Glutamatergic neuron (in vitro differentiated cells): ENCODE data around the gene STRN. TPM values are rescaled to one million over a fixed set of nuclear protein-coding genes. Genes with fewer than 3 reads are reported as not detected.
"Not testable (repeated sequence)": the region's sequence is repeated elsewhere in the genome, so short reads cannot be mapped to it uniquely, and the experiment has no call there.

ENCODE experiments used
- DNase-seq: peaks from one replicate; pipeline ENCODE4 v3.0.0; 2022
- H3K27ac Mint-ChIP-seq: one replicate; pipeline ENCODE4 v1.8.0; 2020; ENCODE audit warnings: mild to moderate bottlenecking, mixed read lengths, inconsistent platforms; ENCODE audit not compliant: unreplicated experiment
- H3K27me3 Mint-ChIP-seq: one replicate; pipeline ENCODE4 v1.8.0; 2020; ENCODE audit warnings: mild to moderate bottlenecking, moderate library complexity, mixed read lengths, inconsistent platforms; ENCODE audit not compliant: unreplicated experiment
- H3K36me3 Mint-ChIP-seq: one replicate; pipeline ENCODE4 v1.8.0; 2020; ENCODE audit warnings: mild to moderate bottlenecking, mixed read lengths, inconsistent platforms; ENCODE audit not compliant: unreplicated experiment
- H3K4me1 Mint-ChIP-seq: one replicate; pipeline ENCODE4 v1.8.0; 2020; ENCODE audit warnings: mild to moderate bottlenecking, low read depth, mixed read lengths, inconsistent platforms; ENCODE audit not compliant: unreplicated experiment
- H3K4me3 Mint-ChIP-seq: one replicate; pipeline ENCODE4 v1.8.0; 2020; ENCODE audit warnings: mild to moderate bottlenecking, mixed read lengths, inconsistent platforms; ENCODE audit not compliant: unreplicated experiment
- H3K9me3 Mint-ChIP-seq: one replicate; pipeline ENCODE4 v1.8.0; 2020; ENCODE audit warnings: mild to moderate bottlenecking, moderate library complexity, mixed read lengths, inconsistent platforms; ENCODE audit not compliant: unreplicated experiment
- total RNA-seq: library from RNA; stranded (reverse); fragmentation: NEBNext Ultra II Directional; extraction: Animal tissue kit (Norgen Biotek cat#: 25700); gene quantifications from one replicate; pipeline ENCODE4 v1.2.1, GENCODE V29; 2021; ENCODE audit not compliant: unreplicated experiment
- TF ChIP-seq, protein P1 (sequence below): fragments of 200-600 bp; sonication (generic); IDR thresholded peaks from one replicate; pipeline ENCODE4 v1.5.0; 2021; ENCODE audit not compliant: partially characterized antibody, unreplicated experiment

The STRN gene
- total RNA-seq, 1 donor from 2014 or later, result 20.8 TPM

DNA sequence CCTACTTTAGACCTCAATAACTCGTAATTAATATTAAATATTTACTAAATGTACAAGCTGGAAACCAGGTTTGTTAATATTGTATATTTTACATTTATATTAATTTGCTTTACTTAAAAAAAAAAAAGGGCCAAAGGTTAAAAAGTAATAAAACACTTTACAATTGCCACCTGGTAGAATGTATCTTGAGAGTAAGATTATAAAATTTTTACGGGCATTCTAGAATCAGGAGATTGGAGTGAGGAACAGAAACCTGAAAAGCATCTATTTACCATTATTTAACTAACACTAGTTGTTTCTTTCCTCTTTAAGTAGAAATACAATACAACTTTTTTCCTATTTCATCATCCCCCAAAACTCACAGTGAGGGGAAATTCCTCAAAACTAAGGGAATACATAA, 15.6 kb upstream of the STRN start:
- Mint-ChIP-seq H3K27me3 (no peaks in the 10 kb centered on the region), H3K36me3 (peaks cover 6% of the 10 kb centered on the region), H3K4me3 (no peak overlapping the region), H3K4me1 (peaks cover 9% of the 10 kb centered on the region), H3K9me3 (peaks cover 2% of the 10 kb centered on the region), H3K27ac (no peak overlapping the region)
- TF ChIP-seq, protein P1, sequence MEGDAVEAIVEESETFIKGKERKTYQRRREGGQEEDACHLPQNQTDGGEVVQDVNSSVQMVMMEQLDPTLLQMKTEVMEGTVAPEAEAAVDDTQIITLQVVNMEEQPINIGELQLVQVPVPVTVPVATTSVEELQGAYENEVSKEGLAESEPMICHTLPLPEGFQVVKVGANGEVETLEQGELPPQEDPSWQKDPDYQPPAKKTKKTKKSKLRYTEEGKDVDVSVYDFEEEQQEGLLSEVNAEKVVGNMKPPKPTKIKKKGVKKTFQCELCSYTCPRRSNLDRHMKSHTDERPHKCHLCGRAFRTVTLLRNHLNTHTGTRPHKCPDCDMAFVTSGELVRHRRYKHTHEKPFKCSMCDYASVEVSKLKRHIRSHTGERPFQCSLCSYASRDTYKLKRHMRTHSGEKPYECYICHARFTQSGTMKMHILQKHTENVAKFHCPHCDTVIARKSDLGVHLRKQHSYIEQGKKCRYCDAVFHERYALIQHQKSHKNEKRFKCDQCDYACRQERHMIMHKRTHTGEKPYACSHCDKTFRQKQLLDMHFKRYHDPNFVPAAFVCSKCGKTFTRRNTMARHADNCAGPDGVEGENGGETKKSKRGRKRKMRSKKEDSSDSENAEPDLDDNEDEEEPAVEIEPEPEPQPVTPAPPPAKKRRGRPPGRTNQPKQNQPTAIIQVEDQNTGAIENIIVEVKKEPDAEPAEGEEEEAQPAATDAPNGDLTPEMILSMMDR, result no peak
- DNase-seq, result no peak

DNA sequence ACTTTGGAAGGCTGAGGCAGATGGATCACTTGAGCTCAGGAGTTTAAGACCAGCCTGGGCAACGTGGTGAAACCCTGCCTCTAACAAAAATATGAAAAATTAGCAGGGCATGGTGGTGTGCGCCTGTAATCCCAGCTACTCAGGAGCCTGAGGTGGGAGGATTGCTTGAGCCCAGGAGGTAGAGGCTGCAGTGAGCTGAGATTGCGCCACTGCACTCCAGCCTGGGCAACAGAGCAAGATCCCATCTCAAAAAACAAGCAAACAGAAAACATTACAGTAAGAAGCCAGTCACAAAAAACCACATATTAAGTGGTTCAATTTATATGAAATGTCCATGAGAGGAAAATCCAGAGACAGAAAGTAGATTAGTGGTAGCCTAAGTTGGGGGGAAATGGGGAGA, 12.7 kb upstream of the STRN start:
- not testable (repeated sequence) for H3K4me1 Mint-ChIP-seq, H3K27ac Mint-ChIP-seq, DNase-seq, H3K36me3 Mint-ChIP-seq, H3K9me3 Mint-ChIP-seq, H3K27me3 Mint-ChIP-seq, H3K4me3 Mint-ChIP-seq

DNA sequence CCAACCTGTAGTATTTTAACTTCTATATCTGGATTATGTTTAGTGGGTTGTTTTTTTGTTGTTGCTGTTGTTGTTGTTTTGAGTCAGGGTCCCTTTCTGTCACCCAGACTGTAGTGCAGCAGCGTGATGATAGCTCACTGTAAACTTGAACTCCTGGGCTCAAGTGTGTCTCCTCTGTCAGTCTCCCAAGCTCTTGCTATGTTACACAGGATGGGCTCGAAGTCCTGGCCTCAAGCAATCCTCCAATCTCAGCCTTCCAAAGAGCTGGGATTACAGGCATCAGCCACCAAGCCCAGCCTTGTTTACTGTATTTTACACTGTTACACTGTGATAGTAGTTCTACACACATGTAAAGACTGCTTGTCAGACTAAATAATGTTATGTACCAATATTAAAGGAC, 9.7 kb upstream of the STRN start:
- Mint-ChIP-seq H3K4me1 (peaks cover 3% of the 10 kb centered on the region), H3K27ac (no peak overlapping the region), H3K27me3 (no peaks in the 10 kb centered on the region), H3K36me3 (peaks cover 6% of the 10 kb centered on the region), H3K9me3 (peaks cover 3% of the 10 kb centered on the region), H3K4me3 (no peak overlapping the region)
- TF ChIP-seq, protein P1, result no peak
- no peak for DNase-seq

DNA sequence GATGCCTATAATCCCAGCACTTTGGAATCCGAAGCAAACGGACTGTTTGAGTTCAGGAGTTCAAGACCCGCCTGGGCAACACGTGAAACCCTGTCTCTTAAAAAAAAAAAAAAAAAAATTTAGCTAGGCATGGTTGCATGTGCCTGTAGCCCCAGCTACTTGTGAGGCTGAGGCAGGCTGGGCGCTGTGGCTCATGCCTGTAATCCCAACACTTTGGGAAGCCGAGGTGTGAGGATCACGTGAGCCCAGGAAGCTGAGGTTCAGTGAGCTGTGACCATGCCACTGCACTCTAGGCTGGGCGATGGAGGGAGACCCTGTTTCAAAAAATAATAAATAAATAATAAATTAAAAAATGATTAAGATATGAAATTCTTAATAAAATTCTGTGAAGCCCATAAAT, 9.0 kb upstream of the STRN start:
- Mint-ChIP-seq H3K36me3 (peaks cover 6% of the 10 kb centered on the region), H3K4me3 (no peak overlapping the region), H3K9me3 (peaks cover 2% of the 10 kb centered on the region), H3K4me1 (peaks cover 1% of the 10 kb centered on the region), H3K27ac (no peak overlapping the region), H3K27me3 (no peaks in the 10 kb centered on the region)
- TF ChIP-seq, protein P1, result no peak
- DNase-seq, result no peak

DNA sequence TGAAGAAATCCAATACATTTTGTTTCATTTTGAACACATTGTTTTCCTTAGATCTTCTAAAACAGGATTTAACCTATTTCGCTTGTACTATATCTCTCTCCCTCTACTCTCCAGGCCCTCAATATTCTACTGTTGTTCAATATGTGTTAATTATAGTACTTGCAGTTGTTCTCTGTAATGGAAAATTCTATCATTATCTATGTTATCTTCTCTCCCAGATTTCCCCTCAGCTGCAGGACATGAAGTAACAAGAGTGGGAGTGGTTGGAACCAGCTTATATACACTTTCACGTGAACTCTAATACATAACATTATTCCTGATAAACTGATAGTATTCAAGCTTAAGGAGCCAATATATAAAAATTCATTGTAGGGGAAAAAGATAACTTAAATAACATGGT, 7.0 kb upstream of the STRN start:
- H3K4me1 Mint-ChIP-seq, result no peaks in the 10 kb centered on the region
- H3K27ac Mint-ChIP-seq, result no peak overlapping the region
- H3K36me3 Mint-ChIP-seq, result peaks cover 5% of the 10 kb centered on the region
- H3K27me3 Mint-ChIP-seq, result no peaks in the 10 kb centered on the region
- no peak overlapping the region for H3K4me3 Mint-ChIP-seq
- H3K9me3 Mint-ChIP-seq, result peaks cover 2% of the 10 kb centered on the region
- TF ChIP-seq, protein P1, result no peak
- no peak for DNase-seq

DNA sequence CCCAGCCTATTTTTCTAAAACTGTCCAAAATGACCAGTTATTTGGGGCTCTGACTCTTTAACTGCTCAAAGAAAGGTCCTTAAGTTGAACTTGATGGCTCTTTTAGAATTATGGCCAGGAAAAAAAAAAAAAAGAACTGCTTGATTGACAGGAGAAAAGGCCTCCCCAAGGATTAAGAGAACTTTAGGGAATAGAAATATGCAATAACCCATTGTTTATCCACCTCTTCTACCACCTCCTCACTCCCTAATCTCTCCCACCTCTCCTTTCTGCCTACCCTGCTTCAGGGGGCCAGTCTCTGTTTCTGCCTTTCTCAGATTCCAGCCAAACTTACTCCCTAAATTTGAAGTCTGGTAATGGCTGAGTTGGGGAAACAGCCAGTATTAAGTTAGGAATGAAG, 5.7 kb upstream of the STRN start:
- no peak overlapping the region for H3K27ac Mint-ChIP-seq
- no peaks in the 10 kb centered on the region for H3K27me3 Mint-ChIP-seq
- DNase-seq, result no peak

More for the DNA sequence above, 5.7 kb upstream of the STRN start:
- Mint-ChIP-seq H3K4me1 (no peaks in the 10 kb centered on the region), H3K9me3 (peaks cover 8% of the 10 kb centered on the region), H3K4me3 (no peak overlapping the region), H3K36me3 (no peaks in the 10 kb centered on the region)
- TF ChIP-seq, protein P1, result no peak
